ENCODE data around the gene HOXD4.

Gene HOXD4

DNA sequence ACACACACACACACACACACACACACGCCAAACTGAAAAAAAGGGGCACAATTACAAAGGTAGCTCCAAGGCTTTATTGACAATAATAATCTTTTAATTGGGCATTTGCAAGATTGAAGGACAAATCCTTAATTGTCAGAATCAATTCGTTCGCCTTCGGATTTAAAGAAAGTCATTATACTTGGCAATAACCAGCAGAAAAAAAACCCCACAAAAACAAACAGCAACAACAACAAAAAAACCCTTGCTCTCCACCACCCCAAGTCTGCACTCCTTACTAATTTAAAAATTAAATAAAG, 23.6 kb upstream of the HOXD4 start:
- no peak for DNase-seq

DNA sequence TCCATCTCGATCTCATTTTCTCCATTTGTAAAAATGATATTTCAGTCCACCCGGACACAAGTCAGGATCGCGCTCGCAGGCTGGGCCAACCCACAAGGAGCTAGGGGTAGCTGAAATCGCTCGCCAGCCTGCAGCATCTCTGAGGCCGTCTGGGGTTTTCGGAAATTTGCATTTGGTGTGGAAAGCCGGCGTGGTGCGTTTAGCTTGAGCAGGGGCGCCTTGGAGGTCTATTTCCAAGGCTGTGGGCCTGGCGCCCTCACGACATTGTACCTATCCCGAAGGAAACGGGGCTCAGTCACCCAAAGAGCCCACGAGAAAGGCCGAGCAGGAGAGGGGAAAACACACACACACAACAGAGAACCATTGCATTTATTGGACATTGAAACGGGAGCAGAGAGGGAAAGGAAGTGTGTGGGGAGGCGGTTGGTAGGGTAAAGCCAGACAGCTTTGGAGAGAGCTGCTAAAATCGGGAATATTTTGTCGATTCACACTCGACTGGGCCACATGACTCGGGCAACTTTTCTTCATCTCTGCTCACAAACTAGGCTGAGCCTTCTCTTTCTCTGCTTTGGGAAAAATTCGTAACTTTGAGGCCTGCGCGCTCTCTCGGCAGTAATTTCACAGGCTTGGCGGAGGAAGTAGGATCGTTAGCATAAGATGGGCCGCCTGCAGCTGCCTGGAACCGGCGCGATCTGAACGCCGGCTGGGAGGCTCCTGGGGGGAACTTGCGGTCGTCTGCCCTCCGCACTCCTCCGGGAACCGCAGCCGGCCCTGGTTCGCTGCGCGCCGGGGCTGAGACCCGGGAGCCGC, 23.0 kb upstream of the HOXD4 start:
- DNase-seq, result peak; percentile 59

DNA sequence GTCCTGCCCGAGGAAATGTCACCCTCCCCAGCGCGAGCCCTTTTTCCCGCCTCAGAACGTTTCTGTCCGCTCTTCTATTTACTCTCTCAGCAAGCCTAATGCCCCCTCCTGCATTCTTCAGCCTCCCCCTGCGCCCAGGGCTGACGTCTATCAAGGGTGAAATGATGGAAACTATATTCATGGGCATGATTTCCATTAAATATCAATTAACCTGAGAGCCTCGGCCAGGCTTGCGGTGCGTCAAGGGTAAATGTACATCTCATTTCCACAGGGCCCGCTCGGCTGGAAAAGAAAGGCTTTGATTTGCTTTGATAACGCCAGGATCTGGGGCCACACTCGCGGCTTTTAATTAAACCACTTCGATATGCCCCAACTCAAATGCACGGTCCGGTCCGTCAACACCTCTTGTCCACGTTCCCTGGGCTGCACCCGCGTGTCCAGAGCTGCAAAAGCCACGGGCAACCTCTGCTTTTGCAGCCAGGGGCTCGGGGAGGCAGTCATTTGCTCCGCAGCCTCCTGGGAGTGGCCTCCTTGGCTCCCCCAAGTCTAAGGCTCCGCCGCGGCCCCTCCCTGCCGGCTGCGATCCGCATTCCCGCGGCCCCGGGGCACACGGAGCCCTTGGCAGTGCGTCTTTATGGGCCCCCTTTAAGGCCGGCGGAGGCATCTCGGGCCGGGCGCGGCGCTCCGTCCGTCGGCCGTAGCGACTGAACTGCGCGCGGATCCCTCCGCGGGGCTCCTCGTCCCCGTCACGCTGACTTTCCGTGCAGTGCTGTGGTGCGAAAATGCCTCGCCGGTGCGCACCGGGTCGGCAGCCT, 22.2 kb upstream of the HOXD4 start, which contains the start of gene HOXD8:
HOXD8 (plus strand) TSS at position 724 of the 815 bp plus-strand sequence. CDS start 662 bp downstream, outside the sequence.
- peak; percentile 96 for DNase-seq

GRCh38 chr2:176129813-176130146, 21.6 kb upstream of the HOXD4 start:
- DNase-seq, result no peak

GRCh38 chr2:176130147-176130956, 21.0 kb upstream of the HOXD4 start:
- peak; percentile 99 for DNase-seq

GRCh38 chr2:176130957-176131847, 20.1 kb upstream of the HOXD4 start:
- no peak for DNase-seq

GRCh38 chr2:176131848-176132158, 19.5 kb upstream of the HOXD4 start:
- no peak for DNase-seq

GRCh38 chr2:176132205-176133171, 18.9 kb upstream of the HOXD4 start:
- peak; percentile 85 for DNase-seq

DNA sequence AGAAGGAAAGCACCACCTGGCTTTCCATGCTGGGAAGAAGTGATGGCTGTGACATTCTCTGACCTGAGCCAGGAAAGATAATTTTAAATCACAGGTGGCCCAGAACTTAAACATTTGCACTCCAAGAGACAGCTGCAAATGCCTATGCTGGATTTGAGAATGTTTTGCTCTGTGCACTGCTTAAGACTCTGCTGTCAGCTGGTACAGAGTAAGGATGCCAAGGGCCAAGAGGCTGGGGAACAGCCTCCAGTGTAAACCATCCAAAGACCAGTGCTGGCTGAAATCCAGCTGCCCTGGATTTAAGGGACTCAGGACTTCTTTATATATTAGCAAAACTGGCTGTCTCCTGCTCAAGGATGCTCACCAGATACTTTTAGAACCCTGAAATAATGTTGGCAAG, 18.0 kb upstream of the HOXD4 start:
- DNase-seq, result no peak

DNA sequence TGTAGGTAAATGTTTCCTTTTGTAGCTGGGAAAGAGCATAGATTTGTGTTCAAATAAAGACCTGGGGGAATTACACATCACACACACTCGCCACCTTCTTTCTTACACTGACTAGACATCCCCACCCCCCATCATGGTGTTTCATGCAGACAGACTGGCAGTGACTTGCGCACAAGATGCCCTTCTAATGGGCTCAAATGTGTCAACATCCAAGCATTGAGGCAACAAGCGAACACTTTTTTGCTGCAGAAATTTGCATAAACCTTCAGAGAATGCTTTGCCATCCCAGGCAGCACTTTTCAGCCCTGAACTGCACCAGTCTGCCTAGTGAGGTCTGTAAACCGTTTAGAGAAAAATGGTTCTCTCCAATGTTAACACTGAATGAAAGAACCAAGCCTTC, 17.3 kb upstream of the HOXD4 start:
- DNase-seq, result peak; percentile 24

- peak; percentile 85 for DNase-seq
These were observed 16.3 kb upstream of the HOXD4 start for GRCh38 chr2:176135035-176135440.

GRCh38 chr2:176136374-176137251, 14.7 kb upstream of the HOXD4 start:
- DNase-seq, result peak; percentile 88

GRCh38 chr2:176137252-176137580, 14.1 kb upstream of the HOXD4 start:
- DNase-seq, result no peak

- DNase-seq, result peak; percentile 47
These were observed 13.4 kb upstream of the HOXD4 start for GRCh38 chr2:176137906-176138305.

GRCh38 chr2:176138526-176138922, 12.8 kb upstream of the HOXD4 start:
- peak; percentile 50 for DNase-seq

DNA sequence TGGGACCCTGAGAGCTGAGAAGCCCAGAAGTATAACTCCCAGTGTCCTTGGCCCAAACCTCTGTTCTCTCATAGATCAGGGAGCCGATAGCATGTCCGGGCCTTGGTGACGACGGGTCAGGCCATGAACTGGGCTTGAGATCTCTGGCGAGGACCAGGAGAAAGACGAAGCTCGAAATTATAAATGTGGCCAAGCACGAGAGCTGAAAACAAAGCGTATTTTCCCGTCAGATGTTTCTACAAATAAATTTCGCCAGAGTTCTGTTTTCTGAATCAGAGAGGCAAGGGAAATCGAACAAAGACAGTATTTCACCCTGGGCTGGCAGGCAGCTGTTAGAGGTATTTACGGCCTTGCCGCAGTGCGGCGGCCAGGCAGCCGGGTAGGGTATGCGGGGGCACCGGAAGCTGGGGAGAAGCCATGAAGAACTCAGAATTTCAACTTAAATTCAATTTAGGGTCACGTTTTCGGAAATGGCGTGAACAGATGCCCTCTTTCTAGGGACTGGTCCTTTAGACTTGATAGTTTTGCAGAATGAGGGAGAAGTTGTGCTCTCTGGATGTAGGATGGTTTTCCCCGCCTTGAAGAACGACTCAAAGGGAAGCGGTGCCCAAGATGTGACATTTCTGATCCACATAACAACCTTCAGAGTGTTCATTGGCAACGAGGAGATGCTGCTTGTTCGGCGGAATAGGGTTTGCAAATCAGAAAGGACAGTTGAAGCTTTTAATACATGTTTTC, 12.3 kb upstream of the HOXD4 start:
- DNase-seq, result peak; percentile 65

DNA sequence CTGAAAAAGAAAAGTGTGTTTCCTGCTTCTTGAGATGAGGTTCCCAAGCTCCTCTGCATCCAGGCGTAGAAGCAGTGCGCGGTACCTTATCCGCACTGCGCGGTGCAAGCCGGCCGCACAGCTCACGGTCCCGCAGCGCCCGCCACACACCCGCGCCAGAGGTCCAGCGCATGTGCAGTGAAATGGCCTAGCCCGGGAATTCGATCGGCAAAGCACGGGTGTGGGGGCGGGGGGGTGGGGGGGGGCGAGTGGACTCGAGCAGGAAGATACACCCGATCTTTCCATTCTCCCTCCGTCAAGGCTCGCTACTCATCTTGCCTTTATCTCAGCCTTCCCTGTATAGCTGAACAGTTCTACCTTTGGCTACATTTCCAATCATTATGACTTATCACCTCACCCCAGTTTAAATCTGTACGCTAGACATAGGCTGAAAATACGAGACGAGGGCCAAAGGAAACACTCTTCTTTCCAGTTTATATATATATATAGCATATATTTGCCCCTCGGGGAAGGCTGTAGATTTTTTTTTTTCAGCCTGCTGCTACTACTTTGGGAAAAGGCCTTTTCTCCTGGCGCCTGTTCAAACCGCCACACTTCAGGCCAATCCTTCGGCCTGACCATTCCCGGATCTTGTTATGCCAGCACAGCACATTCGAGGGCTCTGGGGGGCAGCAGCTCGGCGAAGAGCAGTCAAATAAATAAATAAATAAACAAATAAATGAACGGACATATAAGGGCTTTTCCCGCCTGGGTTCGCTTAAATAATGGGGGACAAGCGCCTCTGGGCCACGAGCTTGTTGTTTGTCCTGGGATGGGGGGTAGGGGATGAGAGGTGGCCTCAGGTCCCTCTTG, 11.5 kb upstream of the HOXD4 start:
- peak; percentile 80 for DNase-seq

Measured in fibroblast of skin of abdomen (primary cell).